ENCODE results near the gene ARMC6. TPM values are rescaled to one million over a fixed set of nuclear protein-coding genes. Genes with fewer than 3 reads are reported as not detected.
A peak's percentile ranks its signal among the peaks of the same experiment; 100 is the strongest.

Gene ARMC6
- total and polyA plus RNA-seq, 2 of the 13 experiments (the other 11 are each of a cell fraction or from before 2014, with no cell fraction given), result 16.2 to 36.8 TPM

DNA sequence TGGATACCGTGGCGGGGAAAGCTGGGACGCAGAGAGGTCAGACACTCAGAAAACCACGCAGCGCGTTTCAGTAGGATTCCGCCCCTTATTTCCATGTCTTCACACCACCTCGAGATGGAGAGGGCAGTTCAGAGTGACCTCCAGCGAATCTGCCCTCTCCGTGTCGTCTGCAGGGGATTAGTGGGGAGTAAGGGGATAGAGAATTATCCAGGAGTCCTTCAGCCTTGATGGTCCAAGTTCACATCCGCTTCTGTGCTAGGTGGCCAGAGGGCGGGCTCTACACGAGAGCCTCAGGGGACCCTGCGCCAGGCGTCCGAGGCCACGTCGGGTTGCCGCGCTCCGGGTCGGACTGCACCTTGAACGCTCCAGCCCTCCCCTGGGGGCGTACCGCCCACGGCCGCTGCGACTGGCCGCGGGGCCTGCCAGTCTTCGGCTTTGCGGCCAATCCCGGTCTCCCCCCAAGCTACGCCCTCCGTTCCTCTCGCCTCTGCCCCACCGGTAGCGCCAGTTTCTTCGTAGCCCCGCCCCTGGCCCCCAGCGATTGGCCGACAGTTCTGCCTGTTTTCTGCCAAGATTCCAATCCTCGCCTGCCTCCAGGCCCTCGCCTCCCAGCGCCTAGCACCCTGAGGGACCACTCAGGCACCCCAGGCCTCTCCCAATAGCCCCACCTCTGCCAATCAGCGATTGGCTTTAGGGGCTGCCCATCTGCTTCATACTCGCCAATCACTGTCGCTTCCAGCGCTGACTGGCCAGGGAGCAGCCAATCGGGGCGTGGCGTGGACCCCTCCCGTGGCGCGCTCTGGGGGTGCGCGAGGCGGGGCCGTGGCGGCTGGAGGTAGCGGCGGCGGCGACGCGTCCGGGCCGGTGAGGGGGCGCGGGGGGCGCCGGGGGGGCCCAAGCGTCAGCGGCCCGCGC is 30.0 kb downstream of the ARMC6 start, which contains the start of gene SLC25A42 (continued):
- TF ChIP-seq ZNF619 (CRISPR knock-in tag; IDR thresholded peaks at IDR 0.05), result 0 out of 2 replicates have a peak, but pooled peaks have one; percentile 66
- TF ChIP-seq BCL6 (CRISPR knock-in tag; IDR thresholded peaks at IDR 0.05), result peak; percentile 29; the same call in 1 of the 2 replicates
- no peak for TF ChIP-seq PTBP1 (IDR thresholded peaks at IDR 0.05; ENCODE audit: low read depth, low read length, poor library complexity, severe bottlenecking)
- TF ChIP-seq NCOA2 (CRISPR knock-in tag; IDR thresholded peaks at IDR 0.05), result peak; percentile 5; the same call in 1 of the 2 replicates
- TF ChIP-seq GTF2F1 (IDR thresholded peaks at IDR 0.05; ENCODE audit: low read length), result no peak
- TF ChIP-seq MATR3 (CRISPR knock-in tag; IDR thresholded peaks at IDR 0.05), result no peak
- TF ChIP-seq, protein P1, sequence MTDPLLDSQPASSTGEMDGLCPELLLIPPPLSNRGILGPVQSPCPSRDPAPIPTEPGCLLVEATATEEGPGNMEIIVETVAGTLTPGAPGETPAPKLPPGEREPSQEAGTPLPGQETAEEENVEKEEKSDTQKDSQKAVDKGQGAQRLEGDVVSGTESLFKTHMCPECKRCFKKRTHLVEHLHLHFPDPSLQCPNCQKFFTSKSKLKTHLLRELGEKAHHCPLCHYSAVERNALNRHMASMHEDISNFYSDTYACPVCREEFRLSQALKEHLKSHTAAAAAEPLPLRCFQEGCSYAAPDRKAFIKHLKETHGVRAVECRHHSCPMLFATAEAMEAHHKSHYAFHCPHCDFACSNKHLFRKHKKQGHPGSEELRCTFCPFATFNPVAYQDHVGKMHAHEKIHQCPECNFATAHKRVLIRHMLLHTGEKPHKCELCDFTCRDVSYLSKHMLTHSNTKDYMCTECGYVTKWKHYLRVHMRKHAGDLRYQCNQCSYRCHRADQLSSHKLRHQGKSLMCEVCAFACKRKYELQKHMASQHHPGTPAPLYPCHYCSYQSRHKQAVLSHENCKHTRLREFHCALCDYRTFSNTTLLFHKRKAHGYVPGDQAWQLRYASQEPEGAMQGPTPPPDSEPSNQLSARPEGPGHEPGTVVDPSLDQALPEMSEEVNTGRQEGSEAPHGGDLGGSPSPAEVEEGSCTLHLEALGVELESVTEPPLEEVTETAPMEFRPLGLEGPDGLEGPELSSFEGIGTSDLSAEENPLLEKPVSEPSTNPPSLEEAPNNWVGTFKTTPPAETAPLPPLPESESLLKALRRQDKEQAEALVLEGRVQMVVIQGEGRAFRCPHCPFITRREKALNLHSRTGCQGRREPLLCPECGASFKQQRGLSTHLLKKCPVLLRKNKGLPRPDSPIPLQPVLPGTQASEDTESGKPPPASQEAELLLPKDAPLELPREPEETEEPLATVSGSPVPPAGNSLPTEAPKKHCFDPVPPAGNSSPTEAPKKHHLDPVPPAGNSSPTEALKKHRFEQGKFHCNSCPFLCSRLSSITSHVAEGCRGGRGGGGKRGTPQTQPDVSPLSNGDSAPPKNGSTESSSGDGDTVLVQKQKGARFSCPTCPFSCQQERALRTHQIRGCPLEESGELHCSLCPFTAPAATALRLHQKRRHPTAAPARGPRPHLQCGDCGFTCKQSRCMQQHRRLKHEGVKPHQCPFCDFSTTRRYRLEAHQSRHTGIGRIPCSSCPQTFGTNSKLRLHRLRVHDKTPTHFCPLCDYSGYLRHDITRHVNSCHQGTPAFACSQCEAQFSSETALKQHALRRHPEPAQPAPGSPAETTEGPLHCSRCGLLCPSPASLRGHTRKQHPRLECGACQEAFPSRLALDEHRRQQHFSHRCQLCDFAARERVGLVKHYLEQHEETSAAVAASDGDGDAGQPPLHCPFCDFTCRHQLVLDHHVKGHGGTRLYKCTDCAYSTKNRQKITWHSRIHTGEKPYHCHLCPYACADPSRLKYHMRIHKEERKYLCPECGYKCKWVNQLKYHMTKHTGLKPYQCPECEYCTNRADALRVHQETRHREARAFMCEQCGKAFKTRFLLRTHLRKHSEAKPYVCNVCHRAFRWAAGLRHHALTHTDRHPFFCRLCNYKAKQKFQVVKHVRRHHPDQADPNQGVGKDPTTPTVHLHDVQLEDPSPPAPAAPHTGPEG (CRISPR knock-in tag; IDR thresholded peaks at IDR 0.05), result peak; percentile 51; the same call in 1 of the 2 replicates
- TF ChIP-seq SP2 (CRISPR knock-in tag; IDR thresholded peaks at IDR 0.05), result peak; percentile 94
- TF ChIP-seq, protein P2, sequence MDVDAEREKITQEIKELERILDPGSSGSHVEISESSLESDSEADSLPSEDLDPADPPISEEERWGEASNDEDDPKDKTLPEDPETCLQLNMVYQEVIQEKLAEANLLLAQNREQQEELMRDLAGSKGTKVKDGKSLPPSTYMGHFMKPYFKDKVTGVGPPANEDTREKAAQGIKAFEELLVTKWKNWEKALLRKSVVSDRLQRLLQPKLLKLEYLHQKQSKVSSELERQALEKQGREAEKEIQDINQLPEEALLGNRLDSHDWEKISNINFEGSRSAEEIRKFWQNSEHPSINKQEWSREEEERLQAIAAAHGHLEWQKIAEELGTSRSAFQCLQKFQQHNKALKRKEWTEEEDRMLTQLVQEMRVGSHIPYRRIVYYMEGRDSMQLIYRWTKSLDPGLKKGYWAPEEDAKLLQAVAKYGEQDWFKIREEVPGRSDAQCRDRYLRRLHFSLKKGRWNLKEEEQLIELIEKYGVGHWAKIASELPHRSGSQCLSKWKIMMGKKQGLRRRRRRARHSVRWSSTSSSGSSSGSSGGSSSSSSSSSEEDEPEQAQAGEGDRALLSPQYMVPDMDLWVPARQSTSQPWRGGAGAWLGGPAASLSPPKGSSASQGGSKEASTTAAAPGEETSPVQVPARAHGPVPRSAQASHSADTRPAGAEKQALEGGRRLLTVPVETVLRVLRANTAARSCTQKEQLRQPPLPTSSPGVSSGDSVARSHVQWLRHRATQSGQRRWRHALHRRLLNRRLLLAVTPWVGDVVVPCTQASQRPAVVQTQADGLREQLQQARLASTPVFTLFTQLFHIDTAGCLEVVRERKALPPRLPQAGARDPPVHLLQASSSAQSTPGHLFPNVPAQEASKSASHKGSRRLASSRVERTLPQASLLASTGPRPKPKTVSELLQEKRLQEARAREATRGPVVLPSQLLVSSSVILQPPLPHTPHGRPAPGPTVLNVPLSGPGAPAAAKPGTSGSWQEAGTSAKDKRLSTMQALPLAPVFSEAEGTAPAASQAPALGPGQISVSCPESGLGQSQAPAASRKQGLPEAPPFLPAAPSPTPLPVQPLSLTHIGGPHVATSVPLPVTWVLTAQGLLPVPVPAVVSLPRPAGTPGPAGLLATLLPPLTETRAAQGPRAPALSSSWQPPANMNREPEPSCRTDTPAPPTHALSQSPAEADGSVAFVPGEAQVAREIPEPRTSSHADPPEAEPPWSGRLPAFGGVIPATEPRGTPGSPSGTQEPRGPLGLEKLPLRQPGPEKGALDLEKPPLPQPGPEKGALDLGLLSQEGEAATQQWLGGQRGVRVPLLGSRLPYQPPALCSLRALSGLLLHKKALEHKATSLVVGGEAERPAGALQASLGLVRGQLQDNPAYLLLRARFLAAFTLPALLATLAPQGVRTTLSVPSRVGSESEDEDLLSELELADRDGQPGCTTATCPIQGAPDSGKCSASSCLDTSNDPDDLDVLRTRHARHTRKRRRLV (CRISPR knock-in tag; IDR thresholded peaks at IDR 0.05), result no peak
- TF ChIP-seq ZC3H13 (CRISPR knock-in tag; IDR thresholded peaks at IDR 0.05), result peak; percentile 68; the same call in 1 of the 2 replicates
- TF ChIP-seq ZMYM4 (CRISPR knock-in tag; IDR thresholded peaks at IDR 0.05), result peak; percentile 72
- no peak; the same call in 1 of the 2 replicates for TF ChIP-seq MEIS1 (CRISPR knock-in tag; IDR thresholded peaks at IDR 0.05; ENCODE audit: borderline replicate concordance)
- no peak for TF ChIP-seq FOXM1 (CRISPR knock-in tag; IDR thresholded peaks at IDR 0.05)
- TF ChIP-seq ZNF563 (CRISPR knock-in tag; IDR thresholded peaks at IDR 0.05), result peak; percentile 73; the same call in 1 of the 2 replicates
- TF ChIP-seq, protein P3, sequence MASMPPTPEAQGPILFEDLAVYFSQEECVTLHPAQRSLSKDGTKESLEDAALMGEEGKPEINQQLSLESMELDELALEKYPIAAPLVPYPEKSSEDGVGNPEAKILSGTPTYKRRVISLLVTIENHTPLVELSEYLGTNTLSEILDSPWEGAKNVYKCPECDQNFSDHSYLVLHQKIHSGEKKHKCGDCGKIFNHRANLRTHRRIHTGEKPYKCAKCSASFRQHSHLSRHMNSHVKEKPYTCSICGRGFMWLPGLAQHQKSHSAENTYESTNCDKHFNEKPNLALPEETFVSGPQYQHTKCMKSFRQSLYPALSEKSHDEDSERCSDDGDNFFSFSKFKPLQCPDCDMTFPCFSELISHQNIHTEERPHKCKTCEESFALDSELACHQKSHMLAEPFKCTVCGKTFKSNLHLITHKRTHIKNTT (CRISPR knock-in tag; IDR thresholded peaks at IDR 0.05), result no peak
- peak; percentile 85 for TF ChIP-seq CREB1 (IDR thresholded peaks at IDR 0.05)
- peak; percentile 68; the same call in 1 of the 2 replicates for TF ChIP-seq CREB1 (CRISPR knock-in tag; IDR thresholded peaks at IDR 0.05)

Data from HepG2 (cell line).